Mucosa of descending colon (tissue), 3 donors: ENCODE measurements around the gene SLC12A4. TPM values are rescaled to one million over a fixed set of nuclear protein-coding genes. Genes with fewer than 3 reads are reported as not detected.

Source experiments
- ATAC-seq: fragments of 200-7000 bp; cut with Tn5 transposase; one replicate; pipeline ENCODE4 v1.9.1; 2020; ENCODE audit warnings: mild to moderate bottlenecking, moderate library complexity
- DNase-seq, 3 donors: peaks; one replicate each; pipeline ENCODE4 v3.0.0-alpha.2; 2020
- H3K36me3 ChIP-seq: fragments of 200-600 bp; one replicate; pipeline ENCODE4 v1.8.0; 2021; ENCODE audit warnings: low read depth, mild to moderate bottlenecking
- H3K4me1 ChIP-seq: fragments of 200-600 bp; one replicate; pipeline ENCODE4 v1.8.0; 2021; ENCODE audit warnings: low read depth, mild to moderate bottlenecking
- H3K4me3 ChIP-seq: fragments of 200-600 bp; one replicate; pipeline ENCODE4 v1.8.0; 2021; ENCODE audit warnings: mild to moderate bottlenecking
- H3K9me3 ChIP-seq: fragments of 200-600 bp; one replicate; pipeline ENCODE4 v1.8.0; 2021; ENCODE audit warnings: mild to moderate bottlenecking
- intact Hi-C, 2 donors: fragments of 100-400 bp; cut with DNase I in 1 of 2; cut with micrococcal nuclease in 1 of 2; formaldehyde crosslinking; loops; one replicate each; pipeline versions ENCODE4 v1.11.0 to v1.11.1; 2022; cut with DNase I, micrococcal nuclease
- total RNA-seq, 3 donors: library from RNA; stranded (reverse); fragmentation: NEBNext Ultra II Directional in 2 of 3; extraction: Animal tissue kit (Norgen Biotek cat#: 25700) in 2 of 3; gene quantifications; one replicate each; pipeline versions ENCODE4 v1.2.1 to v1.2.4, GENCODE V29; 2021 to 2023
- TF ChIP-seq, protein P1 (sequence below): fragments of 200-600 bp; IDR thresholded peaks from one replicate; pipeline ENCODE4 v1.8.0; 2022; ENCODE audit warnings: antibody characterized with exemption, mild to moderate bottlenecking
- donor health status: DM: no; HTN: no; CAD: no; lungs with moderate emphysema.
- donor health status: DM: no; HTN: no; CAD: no.
- donor health status: DM: no; HTN: yes; CAD: no.

Gene SLC12A4
- total RNA-seq, 3 donors from 2014 or later = 4.0 to 68.5 (median 22.2) TPM

DNA sequence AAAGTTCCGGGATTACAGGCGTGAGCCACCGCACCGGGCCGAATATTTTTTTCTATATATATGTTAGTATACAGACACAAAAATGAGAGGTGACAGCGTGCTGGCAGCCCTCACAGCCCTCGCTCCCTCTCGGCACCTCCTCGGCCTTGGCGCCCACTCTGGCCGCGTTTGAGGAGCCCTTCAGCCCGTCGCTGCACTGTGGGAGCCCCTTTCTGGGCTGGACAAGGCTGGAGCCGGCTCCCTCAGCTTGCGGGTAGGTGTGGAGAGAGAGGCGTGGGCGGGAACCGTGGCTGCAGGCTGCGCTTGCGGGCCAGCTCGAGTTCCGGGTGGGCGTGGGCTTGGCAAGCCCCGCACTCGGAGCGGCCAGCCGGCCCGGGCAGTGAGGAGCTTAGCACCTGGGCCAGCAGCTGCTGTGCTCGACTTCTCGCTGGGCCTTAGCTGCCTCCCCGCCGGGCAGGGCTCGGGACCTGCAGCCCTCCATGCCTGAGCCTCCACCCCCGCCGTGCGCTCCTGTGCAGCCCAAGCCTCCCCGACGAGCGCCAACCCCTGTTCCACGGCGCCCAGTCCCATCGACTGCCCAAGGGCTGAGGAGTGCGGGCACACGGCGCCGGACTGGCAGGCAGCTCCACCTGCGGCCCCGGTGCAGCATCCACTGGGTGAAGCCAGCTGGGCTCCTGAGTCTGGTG lies 13.7 kb upstream of the SLC12A4 start:
- intact Hi-C loops = no loop called here

DNA sequence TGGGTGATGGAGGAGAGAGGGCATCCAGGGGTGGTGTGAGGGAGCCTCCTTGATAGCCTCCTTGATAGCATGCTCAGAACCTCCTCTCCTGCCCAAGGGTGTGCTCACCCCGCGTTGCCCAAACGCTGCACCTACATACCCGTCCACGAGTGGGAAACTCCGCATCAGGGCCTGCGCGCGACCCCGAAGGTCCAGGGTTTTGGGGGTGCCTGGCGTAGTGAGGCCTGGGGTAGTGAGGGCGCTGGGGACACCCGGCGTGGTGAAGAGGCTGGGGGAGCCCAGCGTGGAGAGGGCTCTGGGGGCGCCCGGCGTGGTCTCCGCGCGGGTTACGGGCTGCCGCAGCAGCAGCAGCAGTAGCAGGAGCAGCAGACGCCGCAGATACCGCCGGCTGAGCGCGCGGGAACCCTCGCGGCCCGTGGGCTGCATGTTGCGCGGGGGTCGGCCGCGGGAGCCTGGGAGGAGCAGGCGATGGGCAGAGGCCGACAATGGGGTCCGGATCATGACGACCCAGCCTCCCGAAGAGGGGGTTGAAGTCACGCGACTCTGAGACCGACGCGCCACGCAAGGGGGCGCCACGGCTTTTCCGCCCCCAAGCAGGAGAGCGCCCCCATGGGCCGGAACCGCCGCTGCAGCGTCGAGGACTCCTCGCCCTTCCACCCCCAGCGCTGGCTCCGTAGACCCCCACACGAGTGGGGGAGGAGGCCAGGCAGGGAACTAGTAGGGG lies 11.7 kb upstream of the SLC12A4 start, which contains the start of gene DPEP3:
DPEP3 (minus strand) TSS at position 545 of the 724 bp plus-strand sequence; CDS start at position 426, 119 bp downstream.
- ATAC-seq (no peak), DNase-seq (no peak)
- H3K9me3 ChIP-seq = no peaks in the 10 kb centered on the region
- no peak within 1 kb of the TSS for H3K4me3 ChIP-seq
- TF ChIP-seq, protein P1, sequence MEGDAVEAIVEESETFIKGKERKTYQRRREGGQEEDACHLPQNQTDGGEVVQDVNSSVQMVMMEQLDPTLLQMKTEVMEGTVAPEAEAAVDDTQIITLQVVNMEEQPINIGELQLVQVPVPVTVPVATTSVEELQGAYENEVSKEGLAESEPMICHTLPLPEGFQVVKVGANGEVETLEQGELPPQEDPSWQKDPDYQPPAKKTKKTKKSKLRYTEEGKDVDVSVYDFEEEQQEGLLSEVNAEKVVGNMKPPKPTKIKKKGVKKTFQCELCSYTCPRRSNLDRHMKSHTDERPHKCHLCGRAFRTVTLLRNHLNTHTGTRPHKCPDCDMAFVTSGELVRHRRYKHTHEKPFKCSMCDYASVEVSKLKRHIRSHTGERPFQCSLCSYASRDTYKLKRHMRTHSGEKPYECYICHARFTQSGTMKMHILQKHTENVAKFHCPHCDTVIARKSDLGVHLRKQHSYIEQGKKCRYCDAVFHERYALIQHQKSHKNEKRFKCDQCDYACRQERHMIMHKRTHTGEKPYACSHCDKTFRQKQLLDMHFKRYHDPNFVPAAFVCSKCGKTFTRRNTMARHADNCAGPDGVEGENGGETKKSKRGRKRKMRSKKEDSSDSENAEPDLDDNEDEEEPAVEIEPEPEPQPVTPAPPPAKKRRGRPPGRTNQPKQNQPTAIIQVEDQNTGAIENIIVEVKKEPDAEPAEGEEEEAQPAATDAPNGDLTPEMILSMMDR = no peak
- no peaks in the 10 kb centered on the region for H3K4me1 ChIP-seq
- no peaks in the 10 kb centered on the region for H3K36me3 ChIP-seq
- intact Hi-C loops = no loop called here

More for the DNA sequence above, 13.7 kb upstream of the SLC12A4 start:
- Histone ChIP-seq H3K4me1 (peaks cover 3% of the 10 kb centered on the region), H3K9me3 (no peaks in the 10 kb centered on the region), H3K4me3 (no peak overlapping the region), H3K36me3 (no peaks in the 10 kb centered on the region)
- TF ChIP-seq, protein P1 = no peak
- DNase-seq (no peak), ATAC-seq (no peak)

DNA sequence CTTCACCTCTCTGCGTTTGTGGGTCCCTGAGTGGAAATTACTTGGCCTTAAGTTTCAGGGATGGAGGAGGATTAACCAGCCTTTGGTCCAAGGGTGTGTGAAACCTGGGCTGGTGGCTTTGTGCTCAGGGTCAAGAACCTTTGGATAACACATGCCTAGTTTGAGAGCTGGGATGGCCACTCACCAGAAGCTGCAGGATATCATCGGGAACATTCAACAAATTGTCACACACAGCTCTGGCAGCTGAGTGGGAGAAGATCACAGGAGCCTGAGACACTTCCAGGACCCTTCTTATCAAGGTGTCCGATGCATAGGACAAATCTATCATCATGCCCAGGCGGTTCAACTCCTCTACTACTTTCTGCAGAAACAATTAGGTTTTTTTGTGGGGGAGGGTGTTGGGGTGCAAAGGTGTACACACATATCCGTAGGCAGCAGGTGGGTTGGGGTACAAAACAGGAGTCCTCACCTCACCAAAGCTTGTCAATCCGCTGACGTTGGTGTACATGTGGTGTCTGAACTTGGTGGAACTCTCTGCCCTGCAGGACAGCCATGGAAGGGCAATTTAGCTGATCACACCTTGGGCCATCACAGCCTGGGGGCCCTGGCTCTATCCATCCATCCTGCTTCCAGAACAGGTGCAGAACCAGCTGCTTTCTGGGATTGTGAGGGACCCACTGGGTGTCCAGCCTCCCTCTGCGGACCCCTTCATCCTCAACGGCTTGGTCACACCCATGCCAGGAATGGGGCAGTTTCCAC lies 9.2 kb upstream of the SLC12A4 start:
- intact Hi-C loops = no loop called here
- DNase-seq (no peak), ATAC-seq (no peak)
- no peaks in the 10 kb centered on the region for H3K9me3 ChIP-seq
- TF ChIP-seq, protein P1 = no peak
- H3K4me3 ChIP-seq = no peak overlapping the region
- H3K4me1 ChIP-seq = no peaks in the 10 kb centered on the region
- H3K36me3 ChIP-seq = no peaks in the 10 kb centered on the region

DNA sequence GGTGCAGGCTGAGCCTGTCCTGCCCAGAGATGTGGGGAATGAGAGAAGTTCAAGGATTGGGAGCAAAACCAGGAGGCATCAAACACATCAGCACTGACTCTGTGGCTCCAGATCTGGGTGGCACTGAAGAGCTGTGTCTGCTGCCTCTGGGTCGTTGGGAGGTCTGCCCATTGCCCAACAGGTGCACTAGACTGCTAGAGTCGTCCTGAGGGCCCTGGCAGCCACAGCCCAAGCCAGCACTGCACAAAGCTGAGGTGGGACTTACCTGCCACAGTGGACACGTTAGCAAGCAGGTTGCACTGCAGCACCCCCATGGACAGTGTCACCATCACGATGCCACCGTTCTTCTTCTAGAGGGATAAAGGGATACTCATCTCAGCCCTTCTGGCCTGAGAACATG lies 8.6 kb upstream of the SLC12A4 start:
- DNase-seq (no peak), ATAC-seq (no peak)
- H3K36me3 ChIP-seq = no peaks in the 10 kb centered on the region
- intact Hi-C loops = no loop called here
- H3K4me1 ChIP-seq = no peaks in the 10 kb centered on the region
- H3K9me3 ChIP-seq = no peaks in the 10 kb centered on the region
- TF ChIP-seq, protein P1 = no peak
- H3K4me3 ChIP-seq = no peak overlapping the region

DNA sequence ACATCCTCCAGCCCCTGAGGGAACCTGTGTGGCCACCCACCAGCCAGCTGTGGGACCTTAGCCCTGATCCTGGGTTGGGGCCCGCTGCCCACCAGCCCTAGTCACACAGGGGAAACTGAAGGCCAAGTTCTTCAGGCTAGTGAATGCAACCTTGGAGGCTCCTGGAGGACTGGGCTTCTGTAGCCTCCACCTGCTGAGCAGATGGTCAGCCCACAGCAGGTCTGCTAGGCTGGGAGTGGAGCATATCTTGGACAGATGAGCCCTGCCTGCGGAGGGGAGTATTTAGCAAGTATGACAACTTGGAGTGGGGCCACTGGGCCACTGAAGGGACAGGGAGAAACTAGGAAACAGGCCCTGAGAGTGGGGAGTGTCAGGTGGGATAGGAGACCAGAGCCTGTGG lies 7.8 kb upstream of the SLC12A4 start:
- Histone ChIP-seq H3K9me3 (no peaks in the 10 kb centered on the region), H3K36me3 (no peaks in the 10 kb centered on the region), H3K4me3 (no peak overlapping the region), H3K4me1 (no peaks in the 10 kb centered on the region)
- intact Hi-C loops = no loop called here
- TF ChIP-seq, protein P1 = no peak
- DNase-seq (no peak), ATAC-seq (no peak)
